OCI-LY3 (cell line): ENCODE results near the gene FCGR2B.

ENCODE experiments used
- CTCF ChIP-seq: fragments of 200-600, 300-600 bp; sonication (generic); IDR thresholded peaks from 2 replicates; pipeline ENCODE4 v1.5.1; 2014; ENCODE audit warnings: antibody characterized with exemption, low read length, low read depth
- EZH2phosphoT487 ChIP-seq: fragments of 200-600 bp; shearing (Covaris generic); IDR thresholded peaks from 2 replicates; pipeline ENCODE4 v1.6.1; 2018; ENCODE audit warnings: antibody characterized with exemption, mixed run types, low read depth

- TF ChIP-seq CTCF (no peak), EZH2phosphoT487 (no peak)
These were observed 46.4 kb downstream of the FCGR2B start for GRCh38 chr1:161709373-161709772.
